ENCODE data around the gene NUP210L.
"Not testable (repeated sequence)": the region's sequence is repeated elsewhere in the genome, so short reads cannot be mapped to it uniquely, and the experiment has no call there.

The NUP210L gene

DNA sequence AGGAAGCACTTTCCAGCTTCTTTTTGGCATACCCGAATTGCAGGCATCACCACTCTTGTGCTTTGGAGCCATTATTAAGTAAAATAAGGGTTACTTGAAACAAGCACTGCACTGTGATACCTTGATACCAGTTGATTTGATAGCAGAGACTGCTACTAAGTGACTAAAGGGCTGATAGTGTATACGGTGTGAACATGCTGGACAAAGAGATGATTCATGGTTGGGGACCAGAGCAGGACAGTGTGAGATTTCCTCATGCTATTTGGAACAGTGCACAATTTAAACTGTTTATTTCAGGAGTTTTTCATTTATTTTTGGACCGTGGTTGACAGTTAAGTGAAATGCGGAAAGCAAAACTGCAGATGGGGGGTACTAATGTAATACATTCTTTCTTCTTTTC, 154.5 kb downstream of the NUP210L start:
- Mint-ChIP-seq H3K27ac (no peak overlapping the region), H3K36me3 (peaks cover 4% of the 10 kb centered on the region), H3K4me3 (no peak overlapping the region), H3K4me1 (peaks cover 3% of the 10 kb centered on the region), H3K27me3 (no peaks in the 10 kb centered on the region), H3K9me3 (no peaks in the 10 kb centered on the region)

GRCh38 chr1:153996882-153997281, 158.0 kb downstream of the NUP210L start:
- peaks cover 18% of the 10 kb centered on the region for H3K36me3 Mint-ChIP-seq
- H3K27ac Mint-ChIP-seq, H3K4me3 Mint-ChIP-seq, H3K9me3 Mint-ChIP-seq, H3K27me3 Mint-ChIP-seq: not testable (repeated sequence)
- H3K4me1 Mint-ChIP-seq = peaks cover 12% of the 10 kb centered on the region

DNA sequence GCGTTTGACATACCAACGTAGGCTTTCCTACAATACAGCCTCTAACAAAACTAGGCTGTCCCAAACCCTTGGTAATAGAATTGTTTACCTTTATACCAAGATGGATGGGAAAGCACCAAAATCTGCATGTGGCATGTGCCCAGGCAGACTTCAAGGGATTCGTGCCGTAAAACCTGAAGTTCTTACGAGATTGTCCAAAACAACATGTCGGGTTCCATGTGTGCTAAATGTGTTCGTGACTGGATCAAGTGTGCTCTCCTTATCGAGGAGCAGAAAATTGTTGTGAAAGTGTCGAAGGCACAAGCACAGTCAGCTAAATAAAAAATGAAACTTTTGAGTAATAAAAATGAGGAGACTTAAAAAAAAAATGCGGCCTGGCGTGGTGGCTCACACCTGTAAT, 159.2 kb downstream of the NUP210L start:
- no peaks in the 10 kb centered on the region for H3K9me3 Mint-ChIP-seq
- peak overlapping the region; percentile 80 for H3K27ac Mint-ChIP-seq
- H3K27me3 Mint-ChIP-seq = no peaks in the 10 kb centered on the region
- H3K36me3 Mint-ChIP-seq = peaks cover 28% of the 10 kb centered on the region
- H3K4me1 Mint-ChIP-seq = peaks cover 19% of the 10 kb centered on the region
- peak overlapping the region; percentile 20 for H3K4me3 Mint-ChIP-seq

DNA sequence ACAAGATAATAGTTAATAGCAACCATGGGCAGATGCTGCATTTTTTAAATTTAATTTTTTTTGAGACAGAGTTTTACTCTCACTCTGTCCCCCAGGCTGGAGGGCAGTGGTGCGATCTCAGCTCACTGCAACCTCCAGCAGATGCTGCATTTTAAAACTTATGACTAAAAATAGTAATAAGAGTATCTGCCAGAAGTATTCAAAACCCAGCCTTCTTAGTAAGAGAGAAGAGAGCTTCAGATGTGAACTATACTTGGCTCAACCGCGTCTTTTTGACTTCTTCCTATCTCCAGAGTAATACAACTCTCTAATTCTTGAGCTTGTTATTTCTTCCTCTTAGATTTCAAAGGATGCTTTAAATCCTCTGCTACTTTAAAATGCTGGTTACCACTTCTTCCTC, 159.7 kb downstream of the NUP210L start:
- Mint-ChIP-seq H3K4me3 (peak overlapping the region; percentile 20), H3K27me3 (no peaks in the 10 kb centered on the region), H3K9me3 (no peaks in the 10 kb centered on the region), H3K27ac (peak overlapping the region; percentile 80), H3K36me3 (peaks cover 29% of the 10 kb centered on the region), H3K4me1 (peaks cover 23% of the 10 kb centered on the region)

GRCh38 chr1:153991806-153992205, 163.1 kb downstream of the NUP210L start:
- H3K9me3 Mint-ChIP-seq = no peaks in the 10 kb centered on the region
- peaks cover 29% of the 10 kb centered on the region for H3K36me3 Mint-ChIP-seq
- H3K27ac Mint-ChIP-seq = peak overlapping the region; percentile 98
- H3K27me3 Mint-ChIP-seq = no peaks in the 10 kb centered on the region
- peaks cover 32% of the 10 kb centered on the region for H3K4me1 Mint-ChIP-seq
- H3K4me3 Mint-ChIP-seq = peak overlapping the region; percentile 99

DNA sequence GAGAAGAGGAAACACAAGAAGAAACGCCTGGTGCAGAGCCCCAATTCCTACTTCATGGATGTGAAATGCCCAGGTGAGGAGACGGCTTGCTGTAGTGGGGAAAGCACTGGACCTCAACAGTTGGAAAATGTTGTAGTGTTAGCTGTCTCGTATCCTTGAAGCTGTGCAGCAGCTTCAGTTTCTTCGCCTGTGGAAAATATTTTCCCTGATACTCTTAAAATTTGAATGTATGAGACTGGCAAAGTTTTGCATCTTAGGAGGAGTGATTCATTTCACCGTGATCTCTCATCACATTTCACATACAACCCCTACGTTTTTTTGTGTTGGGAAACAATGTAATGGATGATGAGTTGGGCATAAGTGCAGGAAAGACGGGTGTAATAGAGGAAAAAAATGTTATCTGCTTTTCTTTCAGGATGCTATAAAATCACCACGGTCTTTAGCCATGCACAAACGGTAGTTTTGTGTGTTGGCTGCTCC, 163.7 kb downstream of the NUP210L start:
- Mint-ChIP-seq H3K4me1 (peaks cover 37% of the 10 kb centered on the region), H3K27ac (peak overlapping the region; percentile 98), H3K27me3 (no peaks in the 10 kb centered on the region), H3K9me3 (no peaks in the 10 kb centered on the region), H3K4me3 (peak overlapping the region; percentile 99), H3K36me3 (peaks cover 29% of the 10 kb centered on the region)

DNA sequence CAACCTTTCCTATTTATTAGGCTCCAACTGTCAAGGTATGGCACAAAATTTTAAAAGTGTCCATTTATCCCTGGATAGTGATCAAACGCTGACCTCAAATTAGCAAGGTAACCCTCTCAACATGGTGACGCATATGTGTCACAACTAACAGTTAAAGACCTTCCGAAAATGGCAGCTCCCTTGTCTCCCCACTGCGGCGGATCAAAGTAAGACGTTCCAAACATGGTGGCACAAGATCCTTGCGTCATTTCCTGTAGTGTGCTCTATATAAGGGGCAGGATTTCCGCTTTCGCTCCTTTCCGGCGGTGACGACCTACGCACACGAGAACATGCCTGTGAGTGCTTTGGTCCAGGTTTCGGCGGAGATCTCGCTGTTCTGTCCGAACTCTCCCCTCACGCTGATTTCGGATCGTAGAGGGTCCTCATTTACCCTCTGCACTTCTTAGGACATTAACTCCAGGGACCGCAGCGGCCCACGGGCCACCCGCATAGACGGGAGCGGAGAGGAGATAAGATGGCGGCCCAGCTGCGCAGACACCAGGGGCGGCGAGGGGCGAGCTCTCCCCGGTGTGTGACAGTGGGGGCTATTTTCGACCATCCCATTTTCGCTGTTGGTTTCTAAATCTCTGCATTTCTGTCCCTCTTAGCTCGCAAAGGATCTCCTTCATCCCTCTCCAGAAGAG, 164.3 kb downstream of the NUP210L start, which contains the start of gene RPS27:
TSS of gene RPS27 (plus strand) at position 295 of the 683 bp plus-strand sequence. CDS start at position 330, 35 bp downstream.
- peaks cover 40% of the 10 kb centered on the region for H3K4me1 Mint-ChIP-seq
- H3K27ac Mint-ChIP-seq = peak within 1 kb of the TSS; percentile 98
- H3K27me3 Mint-ChIP-seq = no peaks in the 10 kb centered on the region
- H3K4me3 Mint-ChIP-seq = peak within 1 kb of the TSS; percentile 99
- H3K9me3 Mint-ChIP-seq = no peaks in the 10 kb centered on the region
- peaks cover 28% of the 10 kb centered on the region for H3K36me3 Mint-ChIP-seq

DNA sequence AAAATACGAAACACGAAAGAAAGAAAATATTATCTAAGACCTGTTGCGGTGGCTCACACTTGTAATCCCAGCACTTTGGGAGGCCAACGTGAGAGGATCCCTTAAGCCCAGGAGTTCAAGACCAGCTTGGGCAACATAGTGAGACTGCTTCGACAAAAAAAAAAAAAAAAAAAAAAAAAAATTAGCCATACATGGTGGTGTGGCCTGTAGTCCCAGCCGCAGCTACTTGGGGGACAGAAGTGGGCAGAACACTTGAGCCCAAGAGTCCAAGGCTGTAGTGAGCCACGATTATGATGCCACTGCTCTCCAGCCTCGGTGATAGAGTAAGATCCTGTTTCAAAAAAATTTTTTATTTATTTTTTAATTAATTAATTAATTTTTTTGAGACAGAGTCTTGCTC, 167.3 kb downstream of the NUP210L start:
- Mint-ChIP-seq H3K9me3 (no peaks in the 10 kb centered on the region), H3K27me3 (no peaks in the 10 kb centered on the region), H3K4me3 (no peak overlapping the region), H3K4me1 (peaks cover 45% of the 10 kb centered on the region), H3K36me3 (peaks cover 16% of the 10 kb centered on the region), H3K27ac (peak overlapping the region; percentile 82)

GRCh38 chr1:153985941-153986761, 168.7 kb downstream of the NUP210L start, which contains the start of gene RAB13:
TSS of gene RAB13 (minus strand) at chr1:153986339. CDS start at chr1:153986236, 103 bp downstream.
- no peaks in the 10 kb centered on the region for H3K27me3 Mint-ChIP-seq
- no peaks in the 10 kb centered on the region for H3K9me3 Mint-ChIP-seq
- H3K4me3 Mint-ChIP-seq = peak within 1 kb of the TSS; percentile 81
- H3K27ac Mint-ChIP-seq = peak within 1 kb of the TSS; percentile 82
- H3K4me1 Mint-ChIP-seq = peaks cover 36% of the 10 kb centered on the region
- peaks cover 4% of the 10 kb centered on the region for H3K36me3 Mint-ChIP-seq

GRCh38 chr1:153985341-153985912, 169.4 kb downstream of the NUP210L start:
- Mint-ChIP-seq H3K9me3 (no peaks in the 10 kb centered on the region), H3K27me3 (no peaks in the 10 kb centered on the region), H3K4me1 (peaks cover 34% of the 10 kb centered on the region), H3K27ac (peak overlapping the region; percentile 78), H3K4me3 (peak overlapping the region; percentile 81), H3K36me3 (no peaks in the 10 kb centered on the region)

DNA sequence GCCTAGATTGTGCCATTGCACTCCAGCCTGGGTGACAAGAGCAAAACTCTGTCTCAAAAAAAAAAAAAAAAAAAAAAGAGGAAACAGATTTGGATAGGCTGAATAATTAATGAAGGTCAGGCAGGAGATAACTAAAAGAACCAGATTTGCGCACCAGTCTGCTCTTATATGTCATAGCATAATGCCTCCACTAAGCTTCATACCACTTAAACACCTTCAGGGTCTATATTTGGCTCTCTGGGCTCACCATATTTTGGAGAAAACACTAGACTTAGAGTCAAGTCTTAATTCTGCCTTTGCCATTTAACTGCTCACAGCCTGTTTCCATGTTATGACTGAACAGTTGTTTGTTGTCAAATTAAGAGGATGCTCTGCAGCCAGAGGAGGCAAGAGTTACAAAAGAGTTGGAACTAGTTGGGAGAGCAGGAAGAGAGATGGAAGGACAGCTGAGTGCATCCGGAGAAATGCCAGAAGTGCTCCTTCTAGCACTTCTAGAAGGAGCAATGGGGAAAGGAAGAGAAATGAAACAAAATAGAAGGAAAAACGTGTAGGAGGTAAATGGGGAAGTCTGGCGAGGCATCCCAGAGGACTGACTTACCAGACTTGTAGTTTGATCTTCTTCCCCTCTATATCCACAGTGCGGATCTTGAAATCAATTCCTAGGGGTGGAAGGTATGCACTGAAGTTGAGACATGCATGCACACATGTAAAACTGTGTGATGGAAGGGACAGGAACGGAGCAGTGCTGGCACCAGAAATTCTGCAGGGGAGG, 170.6 kb downstream of the NUP210L start:
- Mint-ChIP-seq H3K9me3 (no peaks in the 10 kb centered on the region), H3K4me1 (peaks cover 27% of the 10 kb centered on the region), H3K36me3 (no peaks in the 10 kb centered on the region), H3K27me3 (no peaks in the 10 kb centered on the region), H3K27ac (peak overlapping the region; percentile 10), H3K4me3 (no peak overlapping the region)

- H3K36me3 Mint-ChIP-seq, H3K4me3 Mint-ChIP-seq, H3K27me3 Mint-ChIP-seq, H3K27ac Mint-ChIP-seq, H3K9me3 Mint-ChIP-seq: not testable (repeated sequence)
- H3K4me1 Mint-ChIP-seq = peaks cover 36% of the 10 kb centered on the region
Measured at GRCh38 chr1:153981735-153982134, 173.1 kb downstream of the NUP210L start.

- H3K27ac Mint-ChIP-seq, H3K9me3 Mint-ChIP-seq, H3K27me3 Mint-ChIP-seq: not testable (repeated sequence)
- Mint-ChIP-seq H3K4me1 (peaks cover 35% of the 10 kb centered on the region), H3K36me3 (peaks cover 13% of the 10 kb centered on the region), H3K4me3 (peak overlapping the region; percentile 97)
Measured at GRCh38 chr1:153979091-153979490, 175.8 kb downstream of the NUP210L start.

- H3K36me3 Mint-ChIP-seq = peaks cover 13% of the 10 kb centered on the region
Measured at GRCh38 chr1:153978274-153978909, 176.5 kb downstream of the NUP210L start.

More at GRCh38 chr1:153978274-153978909, 176.5 kb downstream of the NUP210L start:
- Mint-ChIP-seq H3K27ac (peak overlapping the region; percentile 95), H3K4me3 (peak overlapping the region; percentile 97), H3K27me3 (no peaks in the 10 kb centered on the region), H3K4me1 (peaks cover 37% of the 10 kb centered on the region), H3K9me3 (no peaks in the 10 kb centered on the region)
